GM19238 (cell line): ENCODE data around the gene RPS6KA4.

ENCODE experiments used
- DNase-seq: peaks from one replicate; pipeline ENCODE4 v3.0.0; 2011; ENCODE audit warnings: low spot score; ENCODE audit not compliant: insufficient read length

Gene RPS6KA4

GRCh38 chr11:64385945-64386704 lies 27.2 kb downstream of the RPS6KA4 start:
- DNase-seq, result no peak

DNA sequence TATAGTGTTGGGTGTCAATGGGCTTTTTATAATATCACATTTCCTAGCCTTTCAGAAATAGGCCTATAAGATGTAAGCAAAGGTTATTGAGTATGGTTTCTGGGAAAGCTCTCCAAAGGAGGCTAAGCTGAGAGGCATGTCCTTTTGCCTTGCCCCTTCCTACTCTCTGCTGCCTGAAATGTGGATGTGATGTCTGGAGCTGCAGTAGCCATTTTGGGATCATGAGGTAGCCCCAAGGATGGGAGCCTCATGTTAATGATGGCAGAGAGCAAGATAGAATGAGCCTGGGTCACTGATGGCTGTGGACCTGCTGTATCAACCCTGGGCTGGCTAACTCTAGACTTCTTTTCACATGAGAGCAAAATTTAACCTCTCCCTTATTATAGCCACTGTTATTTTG lies 29.0 kb downstream of the RPS6KA4 start:
- no peak for DNase-seq

GRCh38 chr11:64388894-64389293 lies 29.9 kb downstream of the RPS6KA4 start:
- DNase-seq, result no peak

- no peak for DNase-seq
Observed at GRCh38 chr11:64389851-64390250, 30.9 kb downstream of the RPS6KA4 start.

DNA sequence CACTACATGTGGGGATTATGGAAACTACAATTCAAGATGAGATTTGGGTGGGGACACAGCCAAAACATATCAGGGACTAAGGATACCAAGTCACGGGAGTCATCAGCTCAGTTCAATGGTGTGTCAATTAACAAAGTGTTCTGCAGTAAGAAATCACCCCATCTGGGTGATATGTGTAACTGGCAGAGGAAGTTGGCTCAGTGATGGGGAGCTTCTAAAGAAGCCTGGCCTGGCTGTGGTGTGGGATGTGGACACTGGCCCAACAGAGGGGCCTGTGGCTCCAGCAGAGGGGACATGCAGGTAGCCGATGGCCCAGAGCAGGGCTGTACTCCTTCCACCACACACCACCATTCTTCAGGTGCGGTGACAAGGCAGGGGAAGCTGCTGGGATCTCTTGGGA lies 31.6 kb downstream of the RPS6KA4 start:
- DNase-seq, result no peak

DNA sequence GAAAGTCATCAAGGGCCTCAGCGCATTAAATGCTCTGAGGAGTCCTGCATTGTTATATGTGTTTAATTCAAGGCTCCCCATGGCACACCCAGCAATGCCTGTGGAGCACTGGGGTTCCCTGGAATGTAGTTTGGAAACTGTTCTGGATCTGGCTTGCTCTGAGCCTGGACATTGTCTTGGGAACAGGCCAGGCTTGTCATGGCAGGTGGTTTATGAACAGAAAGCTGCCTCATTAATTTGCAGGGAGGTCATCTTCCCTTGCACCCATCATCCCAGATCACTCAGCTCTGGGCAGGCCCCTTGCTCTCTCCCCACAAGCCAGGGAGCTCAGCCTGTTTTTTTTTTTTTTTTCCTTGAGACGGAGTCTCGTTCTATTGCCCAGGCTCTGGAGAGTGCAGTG lies 32.9 kb downstream of the RPS6KA4 start:
- no peak for DNase-seq

DNA sequence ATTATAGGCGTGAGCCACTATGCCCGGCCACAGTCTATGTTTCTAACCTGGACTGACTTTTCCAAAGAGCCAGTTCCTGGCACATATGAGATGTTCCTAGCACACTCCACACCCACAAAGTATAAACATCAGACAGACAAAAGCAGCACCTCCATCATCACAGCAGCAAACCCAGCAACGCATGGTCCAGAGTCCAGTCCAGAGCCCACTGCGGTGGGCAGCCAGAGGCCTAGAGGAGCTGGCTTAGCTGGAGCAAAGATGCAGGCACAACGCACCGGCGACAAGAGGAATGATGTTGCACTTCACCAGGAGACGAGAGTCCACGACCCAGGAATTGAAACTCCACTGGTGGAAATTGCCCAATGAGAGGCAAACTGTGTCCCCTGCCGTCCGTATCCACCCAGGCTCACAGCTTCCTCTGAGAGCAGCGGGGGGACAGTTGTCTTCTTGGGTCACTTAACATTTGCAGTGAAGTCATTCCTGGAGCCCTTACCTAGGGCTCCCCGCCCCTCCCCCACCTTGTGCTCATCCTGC lies 36.6 kb downstream of the RPS6KA4 start:
- DNase-seq, result no peak

GRCh38 chr11:64396079-64396591 lies 37.2 kb downstream of the RPS6KA4 start:
- no peak for DNase-seq

GRCh38 chr11:64400102-64400501 lies 41.1 kb downstream of the RPS6KA4 start:
- no peak for DNase-seq

GRCh38 chr11:64400667-64401066 lies 41.7 kb downstream of the RPS6KA4 start:
- no peak for DNase-seq

DNA sequence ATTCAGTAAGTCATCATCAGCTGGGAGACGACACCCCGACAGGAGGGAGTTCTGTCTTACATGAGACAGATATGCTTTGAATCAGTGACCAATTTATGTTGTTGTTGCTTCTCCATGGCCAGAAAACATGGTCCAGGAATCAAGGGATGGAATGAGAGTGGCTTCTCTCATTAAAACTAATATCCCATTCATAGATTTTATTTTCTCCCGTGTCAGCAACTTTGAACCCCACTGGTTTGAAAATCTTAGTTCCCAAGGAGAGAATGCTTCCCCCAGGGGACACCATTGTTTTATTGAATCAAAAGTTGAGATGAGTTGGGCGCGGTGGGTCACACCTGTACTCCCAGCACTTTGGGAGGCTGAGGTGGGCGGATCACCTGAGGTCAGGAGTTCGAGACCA lies 42.8 kb downstream of the RPS6KA4 start:
- no peak for DNase-seq

GRCh38 chr11:64403106-64403505 lies 44.1 kb downstream of the RPS6KA4 start:
- no peak for DNase-seq

GRCh38 chr11:64406221-64406946 lies 47.4 kb downstream of the RPS6KA4 start:
- no peak for DNase-seq

- DNase-seq, result no peak
Observed at GRCh38 chr11:64407221-64407620, 48.3 kb downstream of the RPS6KA4 start.

DNA sequence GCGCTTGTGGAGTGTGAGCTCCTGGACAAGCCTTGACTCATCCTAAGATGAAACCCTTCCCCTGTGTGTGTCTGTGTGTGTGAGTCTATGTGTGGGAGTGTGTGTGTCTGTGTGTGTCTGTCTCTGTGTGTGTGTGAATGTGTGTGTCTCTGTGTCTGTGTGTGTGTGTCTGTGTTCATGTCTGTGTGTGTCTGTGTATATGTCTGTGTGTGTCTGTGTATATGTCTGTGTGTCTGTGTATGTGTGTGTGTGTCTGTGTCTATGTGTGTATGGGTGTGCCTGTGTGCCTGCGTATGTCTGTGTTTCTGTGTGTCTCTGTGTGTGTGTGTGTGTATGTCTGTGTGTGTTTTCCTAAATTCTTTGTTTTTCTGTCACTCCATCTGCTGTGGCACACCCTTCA lies 48.7 kb downstream of the RPS6KA4 start:
- DNase-seq, result no peak

GRCh38 chr11:64409278-64409677 lies 50.3 kb downstream of the RPS6KA4 start:
- no peak for DNase-seq

DNA sequence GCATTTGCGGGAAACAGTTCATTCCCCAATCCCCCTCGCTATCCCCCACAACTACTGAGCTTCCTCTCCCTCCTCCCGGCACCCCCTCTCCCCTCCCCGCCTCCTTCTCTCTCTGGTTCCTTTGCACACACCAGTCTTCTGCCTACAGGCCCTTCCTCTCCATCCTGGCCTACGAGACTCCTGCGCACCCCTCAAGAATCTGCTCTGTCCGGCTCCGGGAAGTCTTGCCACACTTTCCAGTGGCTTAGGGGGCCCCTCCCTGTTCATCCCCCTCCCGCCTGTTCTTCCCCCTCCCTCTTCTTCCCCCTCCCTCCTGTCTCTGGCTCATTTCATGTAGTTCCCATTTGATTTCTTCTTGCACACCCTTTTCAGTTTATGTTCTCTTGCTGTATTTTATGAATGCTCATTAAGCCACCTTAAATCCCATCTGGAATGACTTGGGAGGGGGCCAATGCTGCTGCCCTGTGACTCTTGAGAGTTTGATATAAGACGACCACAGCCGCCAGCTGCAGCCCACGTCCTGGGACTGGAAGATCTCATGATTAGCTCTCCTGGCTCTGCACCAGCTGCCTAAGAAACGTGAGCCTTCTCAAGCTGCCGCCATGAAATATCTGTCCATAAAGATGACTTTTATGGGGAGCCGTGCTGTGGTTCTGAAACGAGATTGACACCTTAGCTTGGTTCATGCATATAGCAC lies 50.9 kb downstream of the RPS6KA4 start:
- DNase-seq, result no peak

DNA sequence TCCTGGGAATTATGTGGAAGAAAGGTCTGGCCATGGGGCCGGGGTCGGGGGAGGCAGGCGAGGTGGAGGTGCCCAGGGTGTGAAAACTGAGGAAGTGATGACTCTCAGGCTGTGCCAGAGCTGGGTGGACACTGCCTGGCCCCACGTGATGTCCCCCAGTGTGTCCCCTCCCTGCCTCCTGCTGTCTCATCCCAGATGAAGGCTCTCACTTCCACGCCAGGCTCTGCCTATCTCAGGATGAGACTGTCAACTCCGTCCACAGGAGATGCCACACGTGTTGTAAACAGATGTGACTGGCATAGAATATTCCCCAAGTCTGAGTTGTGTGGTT lies 51.4 kb downstream of the RPS6KA4 start:
- no peak for DNase-seq

GRCh38 chr11:64413417-64413816 lies 54.5 kb downstream of the RPS6KA4 start:
- no peak for DNase-seq

DNA sequence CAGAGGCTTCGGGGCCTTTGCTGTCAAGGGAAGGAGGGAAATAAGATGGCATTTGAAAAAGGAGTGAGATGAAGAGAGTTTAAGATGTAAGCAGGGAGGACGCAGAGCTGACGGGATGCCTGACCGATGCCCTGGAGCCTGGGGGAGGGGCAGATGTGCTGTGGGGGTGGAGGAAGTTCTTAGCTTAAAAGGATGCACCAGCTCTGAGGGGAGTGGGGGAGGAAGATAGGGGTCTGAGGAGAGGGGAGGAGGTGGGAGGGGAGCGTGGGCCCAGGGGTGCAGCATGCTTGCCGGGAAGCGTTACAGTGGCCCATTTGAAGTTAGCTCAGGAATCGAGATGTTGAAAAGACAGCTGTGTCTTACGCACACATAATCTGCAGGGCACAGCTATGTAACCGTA lies 56.3 kb downstream of the RPS6KA4 start:
- no peak for DNase-seq

GRCh38 chr11:64415996-64416728 lies 57.2 kb downstream of the RPS6KA4 start:
- no peak for DNase-seq
